Measurements from ENCODE around the gene MBD3L2B. TPM values are rescaled to one million over a fixed set of nuclear protein-coding genes. Genes with fewer than 3 reads are reported as not detected.

MBD3L2B gene
- total and polyA plus RNA-seq, 4 experiments from 2014 or later, result not detected

DNA sequence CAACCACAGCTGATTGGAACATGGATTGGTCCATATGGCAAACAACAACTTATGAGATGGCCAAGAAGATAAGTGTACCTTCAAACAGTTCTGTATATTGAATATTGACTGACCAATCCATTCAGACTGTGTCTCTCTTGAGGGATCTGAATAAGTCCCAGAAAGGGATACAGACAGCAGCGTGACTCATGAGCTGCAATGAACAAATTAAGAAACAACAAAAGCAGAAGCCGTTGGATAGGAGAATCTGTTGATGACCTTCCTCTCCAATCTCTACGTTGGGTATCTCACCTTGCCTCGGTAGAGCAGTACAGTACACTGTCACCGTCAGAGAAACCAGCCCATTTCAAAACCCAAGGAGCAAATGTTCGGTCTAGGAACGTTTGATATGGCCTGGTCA, 21.3 kb downstream of the MBD3L2B start:
- Histone ChIP-seq H3K4me3 (ENCODE audit: low read length in 2 of 2) (no peak overlapping the region), H3K36me3 (ENCODE audit: insufficient read depth, low read length) (no peaks in the 10 kb centered on the region), H3K9me3 (ENCODE audit: control insufficient read depth in 1 of 2, low read length in 2 of 2) (no peaks in the 10 kb centered on the region), H3K27ac (ENCODE audit: low read depth, low read length) (no peak overlapping the region), H3K27me3 (ENCODE audit: insufficient read depth, low read length) (no peaks in the 10 kb centered on the region), H3K4me1 (ENCODE audit: insufficient read depth, low read length) (no peaks in the 10 kb centered on the region)
- no peaks in the 10 kb centered on the region for H3K27me3 Mint-ChIP-seq
- H3K4me1 Mint-ChIP-seq, result peaks cover 14 to 42% (median 23%) of the 10 kb centered on the region in 4 donors
- peaks cover 0 to 6% of the 10 kb centered on the region in 2 donors for H3K36me3 Mint-ChIP-seq
- ChIA-PET CTCF (ENCODE audit: partially characterized antibody) (no interaction called here), POLR2A (ENCODE audit: partially characterized antibody) (interaction anchor here (0.6 kb wide), 1 partner anchor 484 kb away, joined by 3 read pairs; no protein-coding TSS in a partner anchor)
- H3K27ac Mint-ChIP-seq, result no peak overlapping the region
- no peak overlapping the region for H3K4me3 Mint-ChIP-seq
- DNase-seq, result no peak
- intact Hi-C loops (cut with micrococcal nuclease), result no loop called here
- peaks cover 0 to 6% (median 3%) of the 10 kb centered on the region in 8 donors for H3K9me3 Mint-ChIP-seq

DNA sequence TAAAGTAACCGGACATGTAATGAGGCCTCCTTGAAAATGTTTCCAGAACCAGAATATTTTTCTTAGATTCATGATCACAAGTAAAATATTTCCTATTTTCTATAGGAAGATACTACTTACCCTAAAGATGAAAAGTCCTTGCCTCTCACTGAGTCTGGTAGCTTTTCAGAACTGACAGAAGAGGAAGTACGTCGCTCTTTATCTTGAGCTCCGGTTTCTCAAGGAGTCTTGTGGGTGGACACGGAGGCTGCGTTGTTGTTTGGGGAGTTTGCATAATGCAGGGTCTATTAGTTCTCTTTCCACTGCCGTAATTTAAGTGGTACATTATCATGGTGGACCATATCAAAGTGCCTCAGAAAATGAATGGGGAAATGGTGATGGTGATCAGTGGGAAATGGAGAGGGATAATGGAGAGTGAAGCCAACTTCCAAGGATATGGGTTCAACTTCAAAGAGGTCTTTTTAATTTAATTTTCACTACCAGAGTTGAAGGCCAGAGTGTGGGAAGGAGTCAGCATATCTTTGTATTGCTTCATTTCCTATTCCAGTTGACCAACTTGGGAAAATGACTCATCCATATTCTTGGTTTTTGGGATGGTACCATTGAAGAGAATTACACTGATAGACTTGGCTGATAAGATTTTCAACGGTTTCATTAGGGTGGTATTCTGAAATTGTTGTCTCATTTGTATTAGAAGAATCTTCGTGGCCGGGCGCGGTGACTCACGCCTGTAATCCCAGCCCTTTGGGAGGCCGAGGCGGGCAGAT, 23.4 kb downstream of the MBD3L2B start:
- H3K27ac ChIP-seq (ENCODE audit: low read depth, low read length), result no peak overlapping the region

DNA sequence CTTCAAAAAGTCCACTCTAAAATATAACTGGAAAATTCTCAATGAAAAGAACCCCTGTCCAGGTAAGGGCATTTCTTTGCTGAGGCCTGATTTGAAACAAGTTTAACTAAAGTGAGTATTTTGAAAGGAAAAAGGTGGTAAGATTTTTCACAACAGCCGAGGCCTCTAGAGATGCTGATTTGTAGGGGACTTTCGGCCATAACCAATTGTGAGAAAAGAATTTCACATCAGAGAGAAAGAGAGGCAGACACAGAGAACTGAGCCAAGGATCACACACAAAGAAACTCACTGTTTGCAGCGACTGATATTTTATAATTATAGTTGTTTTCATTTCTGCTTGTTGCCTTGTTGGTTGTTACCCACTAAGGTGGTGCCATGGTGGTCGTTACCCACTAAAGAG, 24.4 kb downstream of the MBD3L2B start:
- H3K4me1 Mint-ChIP-seq, result peaks cover 11 to 40% (median 19%) of the 10 kb centered on the region in 4 donors
- no peak overlapping the region for H3K27ac ChIP-seq (ENCODE audit: low read depth, low read length)
- H3K4me3 Mint-ChIP-seq, result peak overlapping the region; percentile 50 to 84 (median 80)
- no peaks in the 10 kb centered on the region for H3K9me3 ChIP-seq (ENCODE audit: control insufficient read depth in 1 of 2, low read length in 2 of 2)
- H3K4me3 ChIP-seq (ENCODE audit: low read length in 2 of 2), result peak overlapping the region in 1 of 2 donors; percentile 19
- ChIA-PET POLR2A (ENCODE audit: partially characterized antibody) (no interaction called here), CTCF (ENCODE audit: partially characterized antibody) (no interaction called here)
- no peaks in the 10 kb centered on the region for H3K27me3 Mint-ChIP-seq
- peaks cover 0 to 7% of the 10 kb centered on the region in 2 donors for H3K36me3 Mint-ChIP-seq
- no peaks in the 10 kb centered on the region for H3K27me3 ChIP-seq (ENCODE audit: insufficient read depth, low read length)
- no peaks in the 10 kb centered on the region for H3K36me3 ChIP-seq (ENCODE audit: insufficient read depth, low read length)
- DNase-seq, result no peak
- H3K27ac Mint-ChIP-seq, result peak overlapping the region in 4 of 7 donors; percentile 49 to 93 (median 86)
- H3K4me1 ChIP-seq (ENCODE audit: insufficient read depth, low read length), result no peaks in the 10 kb centered on the region
- peaks cover 0 to 7% (median 3%) of the 10 kb centered on the region in 8 donors for H3K9me3 Mint-ChIP-seq
- intact Hi-C loops (cut with micrococcal nuclease), result no loop called here

More for the DNA sequence above, 23.4 kb downstream of the MBD3L2B start:
- H3K27ac Mint-ChIP-seq, result peak overlapping the region in 6 of 7 donors; percentile 13 to 93 (median 74)
- no peaks in the 10 kb centered on the region for H3K27me3 ChIP-seq (ENCODE audit: insufficient read depth, low read length)
- H3K4me1 ChIP-seq (ENCODE audit: insufficient read depth, low read length), result no peaks in the 10 kb centered on the region
- POLR2A ChIA-PET (ENCODE audit: partially characterized antibody), result interaction anchor here (1.0 kb wide), 1 partner anchor 12 kb away, joined by 3 read pairs; no protein-coding TSS in a partner anchor
- peak overlapping the region; percentile 70 to 84 (median 80) for H3K4me3 Mint-ChIP-seq
- H3K9me3 Mint-ChIP-seq, result peaks cover 0 to 7% (median 3%) of the 10 kb centered on the region in 8 donors
- no peaks in the 10 kb centered on the region for H3K9me3 ChIP-seq (ENCODE audit: control insufficient read depth in 1 of 2, low read length in 2 of 2)
- intact Hi-C loops (cut with micrococcal nuclease), result no loop called here
- CTCF ChIA-PET (ENCODE audit: partially characterized antibody), result interaction anchor here (0.7 kb wide), 1 partner anchor 643 kb away, joined by 4 read pairs; no protein-coding TSS in a partner anchor
- H3K36me3 ChIP-seq (ENCODE audit: insufficient read depth, low read length), result no peaks in the 10 kb centered on the region
- no peaks in the 10 kb centered on the region for H3K27me3 Mint-ChIP-seq
- H3K36me3 Mint-ChIP-seq, result peaks cover 0 to 7% of the 10 kb centered on the region in 2 donors
- peak overlapping the region in 1 of 2 donors; percentile 19 for H3K4me3 ChIP-seq (ENCODE audit: low read length in 2 of 2)
- DNase-seq, result no peak
- peaks cover 11 to 40% (median 19%) of the 10 kb centered on the region in 4 donors for H3K4me1 Mint-ChIP-seq

DNA sequence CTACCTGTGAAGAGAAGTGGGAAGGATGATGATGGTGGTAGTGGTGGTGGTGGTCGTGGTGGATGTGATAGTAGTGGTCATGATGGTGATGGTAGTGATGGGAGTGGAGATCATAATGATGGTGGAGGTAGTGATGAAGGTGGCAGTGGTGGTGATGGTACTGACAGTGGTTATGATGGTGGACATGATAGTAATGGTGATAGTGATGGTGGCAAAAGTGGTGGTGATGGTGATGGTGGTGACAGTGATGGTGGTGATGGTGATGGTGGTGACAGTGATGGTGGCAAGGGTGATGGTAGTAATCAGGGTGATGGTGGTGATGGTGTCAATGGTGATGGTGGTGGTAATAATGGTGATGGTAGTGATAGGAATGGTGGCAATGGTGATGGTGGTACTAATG, 26.2 kb downstream of the MBD3L2B start:
- Mint-ChIP-seq H3K27me3 (peaks cover 0 to 2% of the 10 kb centered on the region in 2 donors), H3K36me3 (peaks cover 0 to 7% of the 10 kb centered on the region in 2 donors), H3K9me3 (peaks cover 0 to 7% (median 3%) of the 10 kb centered on the region in 8 donors), H3K4me1 (peaks cover 9 to 28% (median 14%) of the 10 kb centered on the region in 4 donors), H3K27ac (peak overlapping the region in 5 of 7 donors; percentile 6 to 90 (median 46)), H3K4me3 (peak overlapping the region in 1 of 8 donors; percentile 3)
- CTCF ChIA-PET (ENCODE audit: partially characterized antibody), result interaction anchor here (1.7 kb wide), 1 partner anchor 8 kb away, joined by 3 read pairs; no protein-coding TSS in a partner anchor
- Histone ChIP-seq H3K9me3 (ENCODE audit: control insufficient read depth in 1 of 2, low read length in 2 of 2) (no peaks in the 10 kb centered on the region), H3K36me3 (ENCODE audit: insufficient read depth, low read length) (no peaks in the 10 kb centered on the region), H3K27me3 (ENCODE audit: insufficient read depth, low read length) (no peaks in the 10 kb centered on the region), H3K4me1 (ENCODE audit: insufficient read depth, low read length) (no peaks in the 10 kb centered on the region), H3K4me3 (ENCODE audit: low read length in 2 of 2) (no peak overlapping the region), H3K27ac (ENCODE audit: low read depth, low read length) (no peak overlapping the region)
- intact Hi-C loops (cut with micrococcal nuclease), result no loop called here
- POLR2A ChIA-PET (ENCODE audit: partially characterized antibody), result no interaction called here
- no peak for DNase-seq

DNA sequence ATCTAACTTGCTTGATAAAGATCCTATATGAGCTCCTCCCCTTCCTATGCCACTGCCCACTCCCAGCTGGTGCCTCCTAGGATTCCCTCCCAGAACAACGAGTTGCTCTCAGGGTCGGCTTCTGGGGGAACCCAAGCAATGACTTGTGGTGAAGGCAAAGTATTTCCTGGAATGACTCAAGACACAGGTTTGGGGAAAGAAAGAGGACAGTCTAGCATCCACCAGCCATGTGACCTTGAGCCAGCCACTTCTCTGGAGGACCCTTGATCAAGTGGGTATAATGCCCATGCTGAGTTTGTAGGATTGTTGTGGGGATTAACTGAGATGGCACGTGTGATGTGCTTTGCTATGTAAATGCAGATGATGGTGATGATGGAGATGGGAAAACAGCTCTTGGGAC, 33.0 kb downstream of the MBD3L2B start:
- H3K27ac Mint-ChIP-seq, result no peak overlapping the region
- peaks cover 0 to 2% of the 10 kb centered on the region in 2 donors for H3K27me3 Mint-ChIP-seq
- H3K4me3 Mint-ChIP-seq, result no peak overlapping the region
- Histone ChIP-seq H3K4me3 (ENCODE audit: low read length in 2 of 2) (no peak overlapping the region), H3K9me3 (ENCODE audit: control insufficient read depth in 1 of 2, low read length in 2 of 2) (no peaks in the 10 kb centered on the region), H3K4me1 (ENCODE audit: insufficient read depth, low read length) (no peaks in the 10 kb centered on the region), H3K36me3 (ENCODE audit: insufficient read depth, low read length) (peaks cover 3% of the 10 kb centered on the region), H3K27ac (ENCODE audit: low read depth, low read length) (no peak overlapping the region), H3K27me3 (ENCODE audit: insufficient read depth, low read length) (no peaks in the 10 kb centered on the region)
- H3K9me3 Mint-ChIP-seq, result peaks cover 6 to 32% (median 23%) of the 10 kb centered on the region in 8 donors
- no peaks in the 10 kb centered on the region for H3K4me1 Mint-ChIP-seq
- intact Hi-C loops (cut with micrococcal nuclease), result no loop called here
- DNase-seq, result no peak
- H3K36me3 Mint-ChIP-seq, result peaks cover 26 to 29% of the 10 kb centered on the region in 2 donors
- POLR2A ChIA-PET (ENCODE audit: partially characterized antibody), result no interaction called here
- CTCF ChIA-PET (ENCODE audit: partially characterized antibody), result interaction anchor here (0.6 kb wide), 1 partner anchor 367 kb away, joined by 3 read pairs; no protein-coding TSS in a partner anchor

DNA sequence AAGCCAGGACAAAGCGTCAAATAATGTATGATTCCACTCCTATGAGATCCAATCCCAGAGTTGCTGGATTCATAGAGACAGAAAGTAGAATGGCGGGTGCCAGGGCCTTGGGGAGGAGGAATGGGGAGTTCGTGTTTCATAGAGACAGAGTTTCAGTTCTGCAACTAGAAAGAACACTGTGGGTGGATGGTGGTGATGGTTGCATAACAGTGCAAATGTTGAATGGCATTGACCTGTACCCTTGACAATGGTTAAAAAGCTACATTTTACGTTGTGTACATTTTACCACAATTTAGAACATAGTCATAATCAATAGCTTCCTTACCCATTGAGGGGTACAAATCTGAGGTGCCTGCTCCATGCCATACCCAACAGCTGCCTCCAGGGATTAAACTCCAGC, 33.4 kb downstream of the MBD3L2B start:
- Mint-ChIP-seq H3K4me3 (no peak overlapping the region), H3K27ac (peak overlapping the region in 1 of 7 donors; percentile 31), H3K27me3 (peaks cover 0 to 2% of the 10 kb centered on the region in 2 donors), H3K4me1 (no peaks in the 10 kb centered on the region), H3K9me3 (peaks cover 6 to 36% (median 25%) of the 10 kb centered on the region in 8 donors), H3K36me3 (peaks cover 29% of the 10 kb centered on the region in 2 donors)
- ChIA-PET POLR2A (ENCODE audit: partially characterized antibody) (no interaction called here), CTCF (ENCODE audit: partially characterized antibody) (no interaction called here)
- H3K9me3 ChIP-seq (ENCODE audit: control insufficient read depth in 1 of 2, low read length in 2 of 2), result no peaks in the 10 kb centered on the region
- H3K36me3 ChIP-seq (ENCODE audit: insufficient read depth, low read length), result peaks cover 3% of the 10 kb centered on the region
- H3K27me3 ChIP-seq (ENCODE audit: insufficient read depth, low read length), result no peaks in the 10 kb centered on the region
- no peaks in the 10 kb centered on the region for H3K4me1 ChIP-seq (ENCODE audit: insufficient read depth, low read length)
- no peak overlapping the region for H3K4me3 ChIP-seq (ENCODE audit: low read length in 2 of 2)
- H3K27ac ChIP-seq (ENCODE audit: low read depth, low read length), result no peak overlapping the region
- no peak for DNase-seq
- intact Hi-C loops (cut with micrococcal nuclease), result no loop called here

DNA sequence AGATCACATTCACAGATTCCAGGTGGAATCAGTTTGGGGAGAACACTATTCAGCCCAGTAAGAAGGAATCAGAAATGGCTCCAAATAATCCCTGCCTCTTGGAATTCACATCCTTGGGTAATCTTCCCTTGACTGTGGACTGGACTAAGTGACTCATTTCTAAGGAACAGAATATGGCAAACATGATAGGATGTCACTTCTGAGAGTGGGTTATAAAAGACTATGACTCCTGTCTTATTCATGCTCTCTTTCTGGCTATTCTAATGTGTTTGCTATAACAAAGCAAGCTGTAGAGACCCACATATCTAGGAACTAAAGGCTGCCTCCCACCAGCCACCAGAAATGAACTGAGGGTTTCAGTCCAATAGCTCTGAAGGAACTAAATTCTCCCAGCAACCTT, 37.8 kb downstream of the MBD3L2B start:
- Mint-ChIP-seq H3K9me3 (peaks cover 6 to 45% (median 28%) of the 10 kb centered on the region in 8 donors), H3K4me3 (no peak overlapping the region)
- POLR2A ChIA-PET (ENCODE audit: partially characterized antibody), result no interaction called here

More for the DNA sequence above, 37.8 kb downstream of the MBD3L2B start:
- CTCF ChIA-PET (ENCODE audit: partially characterized antibody), result no interaction called here
- no peak overlapping the region for H3K27ac ChIP-seq (ENCODE audit: low read depth, low read length)
- Mint-ChIP-seq H3K4me1 (no peaks in the 10 kb centered on the region), H3K27me3 (no peaks in the 10 kb centered on the region), H3K27ac (no peak overlapping the region), H3K36me3 (peaks cover 29 to 43% of the 10 kb centered on the region in 2 donors)
- H3K9me3 ChIP-seq (ENCODE audit: control insufficient read depth in 1 of 2, low read length in 2 of 2), result no peaks in the 10 kb centered on the region
- H3K4me1 ChIP-seq (ENCODE audit: insufficient read depth, low read length), result no peaks in the 10 kb centered on the region
- DNase-seq, result no peak
- intact Hi-C loops (cut with micrococcal nuclease), result no loop called here
- no peak overlapping the region for H3K4me3 ChIP-seq (ENCODE audit: low read length in 2 of 2)
- peaks cover 3% of the 10 kb centered on the region for H3K36me3 ChIP-seq (ENCODE audit: insufficient read depth, low read length)
- no peaks in the 10 kb centered on the region for H3K27me3 ChIP-seq (ENCODE audit: insufficient read depth, low read length)

All from CD4-positive, alpha-beta memory T cell (primary cell).